Hematopoietic multipotent progenitor cell treated with erythropoietin and hydrocortisone succinate and interleukin-3 and kit ligand, for 8 days (in vitro differentiated cells): ENCODE results near the gene ALK.

Experiments used
- DNase-seq: peaks from one replicate; pipeline ENCODE4 v3.0.0-alpha.2; 2015

Gene ALK

DNA sequence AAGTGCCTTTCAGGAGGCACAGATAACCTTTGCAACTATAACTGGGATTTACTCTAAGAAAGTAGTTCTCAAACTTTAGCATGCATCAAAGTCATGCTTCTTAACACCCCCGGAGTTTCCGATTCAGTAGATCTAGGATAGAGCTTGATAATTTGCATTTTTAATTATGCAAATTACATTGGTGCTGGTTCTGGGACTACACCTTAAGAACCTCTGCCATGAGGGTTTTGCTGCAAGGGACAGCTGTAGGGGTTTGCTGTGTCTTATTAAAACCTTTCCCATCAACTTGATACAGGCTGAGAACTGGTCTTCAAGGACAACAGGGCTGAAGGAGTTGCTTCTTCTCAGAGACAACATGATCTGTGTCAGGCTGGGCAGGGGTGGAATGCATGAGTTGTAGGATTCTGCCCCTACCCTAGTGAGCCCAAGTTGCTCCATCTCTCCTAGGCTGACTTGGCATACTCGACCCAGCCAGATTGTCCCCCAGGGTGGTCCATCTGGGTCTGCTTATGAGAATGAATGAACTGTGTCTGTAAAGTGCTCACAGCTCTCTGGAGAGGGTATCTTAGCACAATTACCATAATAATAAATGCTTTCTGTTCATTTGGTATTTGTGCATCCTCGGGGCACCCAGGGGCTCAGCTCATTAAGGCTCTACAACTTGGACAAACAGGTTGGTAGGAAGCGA is 573.5 kb downstream of the ALK start:
- no peak for DNase-seq

DNA sequence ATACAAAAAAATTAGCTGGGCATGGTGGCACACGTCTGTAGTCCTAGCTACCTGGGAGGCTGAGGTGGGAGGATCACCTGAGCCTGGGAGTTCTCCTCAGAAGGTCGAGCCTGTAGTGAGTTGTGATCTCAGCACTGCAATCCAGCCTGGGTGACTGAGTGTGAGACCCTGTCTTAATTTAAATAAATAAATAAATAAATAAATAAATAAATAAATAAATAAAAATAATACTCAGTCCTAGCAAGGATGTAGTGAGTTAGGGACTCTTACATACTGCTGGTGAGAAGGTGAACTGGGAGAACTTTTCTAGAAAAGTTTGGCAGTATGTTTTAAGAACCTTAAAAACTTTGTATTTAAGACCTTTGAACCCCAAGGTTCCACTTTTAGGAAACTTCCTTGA is 576.1 kb downstream of the ALK start:
- DNase-seq, result no peak

DNA sequence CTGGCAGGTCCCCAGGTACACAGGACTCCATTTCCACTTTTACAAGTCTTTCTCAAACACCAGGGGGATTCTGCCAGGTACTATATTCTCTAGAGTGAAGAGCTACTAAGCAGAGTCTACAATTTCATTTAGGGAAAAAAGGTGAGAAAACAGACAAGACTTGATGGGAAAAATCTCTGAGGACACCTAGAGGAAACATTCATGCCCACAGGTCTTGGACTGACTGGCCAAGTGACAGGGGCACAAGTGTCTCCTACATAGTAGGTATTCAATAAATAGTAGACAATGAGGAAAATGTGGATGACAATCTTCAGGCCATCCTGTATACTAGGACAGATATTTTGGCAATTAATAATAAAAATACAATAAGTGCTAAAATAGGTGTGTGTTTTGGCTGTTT is 577.6 kb downstream of the ALK start:
- DNase-seq, result no peak

DNA sequence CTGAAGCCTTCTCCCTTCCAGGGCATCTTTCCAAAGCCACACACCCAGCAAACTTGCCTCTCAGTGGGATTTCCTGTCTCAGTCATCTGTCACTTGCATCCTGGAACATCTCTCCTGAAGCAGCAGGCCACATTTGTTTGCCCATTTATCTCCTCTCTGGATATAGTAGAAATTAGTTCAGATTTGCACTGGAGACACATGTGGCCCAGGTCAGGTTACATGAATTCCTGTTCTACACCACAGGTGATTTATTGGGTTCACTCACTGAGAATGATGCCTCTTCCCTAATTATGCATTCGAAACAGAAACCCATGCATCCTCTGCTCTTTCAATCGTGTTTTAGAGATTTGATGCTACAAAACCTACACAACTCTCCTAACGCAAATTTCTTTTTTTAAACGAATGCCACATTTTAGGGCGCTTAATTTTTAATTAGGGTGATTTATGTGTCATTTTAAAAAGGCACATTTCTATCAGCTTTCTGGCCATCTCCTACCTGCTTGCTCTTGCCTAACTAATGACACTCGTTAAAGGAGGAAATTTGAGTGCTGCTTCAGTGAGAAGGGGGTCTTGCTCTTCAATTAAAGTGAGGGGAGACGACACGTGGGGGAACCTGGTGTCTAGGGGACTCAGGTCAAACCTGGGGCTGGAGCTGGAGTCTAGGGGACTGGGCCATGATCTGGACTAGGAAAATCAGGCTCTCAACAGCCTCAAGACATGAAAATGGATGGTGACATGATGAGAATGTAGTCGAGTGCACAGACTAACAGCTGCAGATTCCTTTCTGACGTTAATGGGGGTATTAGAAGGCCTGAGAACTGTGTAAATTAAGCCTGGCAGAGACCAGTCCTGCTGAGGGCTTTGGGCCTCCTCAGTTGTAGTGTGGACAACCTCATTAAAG is 584.8 kb downstream of the ALK start:
- no peak for DNase-seq

DNA sequence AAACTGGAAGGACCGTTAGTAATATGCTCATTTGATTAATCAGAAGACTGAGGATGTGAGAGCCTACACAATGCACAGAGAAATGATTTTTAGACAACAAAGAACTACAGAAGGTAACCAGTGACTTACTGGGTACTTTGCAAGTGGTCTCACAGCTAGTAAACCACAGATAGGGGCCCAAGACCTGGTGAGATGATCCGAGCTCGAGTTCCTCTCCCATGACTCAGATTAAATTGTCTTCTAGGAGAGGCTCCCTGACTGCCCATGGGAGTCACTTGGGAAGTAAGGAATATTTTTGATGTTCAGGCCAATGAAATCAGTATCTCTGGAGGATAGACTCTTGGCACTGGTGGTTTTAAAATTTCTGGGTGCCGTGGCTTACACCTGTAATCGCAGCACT is 586.0 kb downstream of the ALK start:
- DNase-seq, result no peak

DNA sequence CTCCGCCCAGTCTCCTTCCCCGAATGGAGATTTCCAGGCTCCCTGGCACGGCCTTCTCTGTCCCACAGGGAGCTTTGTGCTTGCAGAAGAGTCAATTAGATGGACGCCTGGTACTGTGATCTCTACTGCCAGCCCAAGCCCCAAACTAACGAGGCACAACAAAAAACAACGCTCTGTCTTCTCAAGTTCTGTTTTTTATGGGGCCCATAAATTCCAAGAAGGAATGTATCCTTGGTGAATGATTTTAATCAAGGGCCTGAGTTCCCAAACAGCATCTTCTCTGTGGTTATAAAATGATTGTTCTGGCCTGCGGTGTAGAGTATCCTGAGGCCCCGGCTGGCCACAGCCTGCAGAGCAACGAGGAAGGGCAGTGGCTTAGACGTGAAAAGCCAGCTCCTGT is 586.7 kb downstream of the ALK start:
- DNase-seq, result no peak

DNA sequence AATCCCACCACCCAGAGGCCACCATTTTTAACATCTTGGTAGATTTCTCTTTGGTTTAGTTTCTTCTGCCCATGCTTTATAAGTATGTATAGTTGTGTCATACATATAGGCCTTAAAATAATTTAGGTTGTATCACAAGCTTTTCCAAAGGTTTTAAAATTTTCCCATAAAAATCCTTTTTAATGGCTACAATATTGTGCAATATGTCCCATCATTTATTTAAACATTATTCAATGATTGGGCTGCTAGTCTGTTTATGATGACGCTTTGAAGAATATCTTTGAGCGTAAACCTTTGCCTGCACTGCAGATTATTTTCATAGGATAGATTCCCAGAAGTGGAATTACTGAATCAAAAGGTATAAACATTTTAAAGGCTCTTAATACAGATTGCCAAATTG is 588.8 kb downstream of the ALK start:
- no peak for DNase-seq

DNA sequence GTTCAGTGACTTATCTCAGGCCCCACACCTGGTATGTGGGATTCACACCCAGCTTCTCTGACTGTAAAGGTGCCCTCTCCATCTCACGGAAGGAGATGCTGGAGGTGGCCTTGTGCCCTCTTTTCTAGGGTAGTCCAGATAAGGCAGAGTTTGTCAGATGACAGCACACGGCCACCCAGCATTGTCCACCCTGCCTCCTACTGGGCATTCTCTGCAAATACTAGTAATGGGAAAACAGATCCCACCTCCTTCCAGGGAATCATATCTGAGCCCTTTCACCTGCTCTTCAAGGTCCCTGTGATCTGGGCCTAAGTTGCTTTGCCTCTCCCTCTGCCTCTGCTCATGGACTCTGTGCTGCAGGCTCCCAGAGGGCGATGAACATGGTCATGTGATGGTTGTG is 591.5 kb downstream of the ALK start:
- DNase-seq, result peak; percentile 1

DNA sequence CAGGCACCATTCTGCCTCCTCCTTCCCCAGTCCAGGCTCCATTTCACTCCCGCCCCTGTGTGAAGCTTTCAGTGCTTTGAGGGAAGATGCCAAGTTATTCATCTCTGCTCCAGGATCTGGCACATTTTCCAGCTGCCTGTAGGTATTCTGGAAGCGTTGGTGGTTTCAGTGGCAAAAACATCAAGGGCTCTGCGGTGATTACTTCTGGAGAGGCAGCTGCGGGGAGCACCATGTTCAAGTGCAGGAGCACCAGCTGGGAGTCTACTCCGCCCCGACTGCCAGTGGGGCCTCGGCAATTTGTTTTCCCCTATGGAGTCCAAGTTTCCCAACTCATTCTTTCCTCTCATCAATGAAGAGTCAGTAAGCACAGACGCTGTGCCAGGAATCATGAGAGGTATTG is 594.5 kb downstream of the ALK start:
- no peak for DNase-seq

DNA sequence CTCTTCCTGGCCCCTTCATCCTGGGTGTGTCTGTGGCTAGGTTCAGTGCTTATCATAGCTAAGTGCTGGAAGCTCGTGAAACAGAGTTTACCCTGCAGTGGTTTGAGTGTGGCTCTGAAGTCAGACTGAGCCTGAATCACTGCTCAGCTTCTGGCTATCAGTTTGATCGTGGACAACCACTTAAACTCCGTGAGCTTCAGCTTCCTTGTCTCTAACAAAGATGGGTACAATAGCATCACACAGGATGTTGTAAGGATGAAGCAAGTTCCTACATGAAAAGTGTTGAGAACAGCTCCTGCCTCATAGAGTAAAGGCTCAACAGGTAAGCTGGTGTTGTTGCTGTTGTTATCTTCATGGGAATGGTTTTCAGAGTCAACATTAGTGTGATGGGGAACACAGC is 595.8 kb downstream of the ALK start:
- DNase-seq, result no peak

DNA sequence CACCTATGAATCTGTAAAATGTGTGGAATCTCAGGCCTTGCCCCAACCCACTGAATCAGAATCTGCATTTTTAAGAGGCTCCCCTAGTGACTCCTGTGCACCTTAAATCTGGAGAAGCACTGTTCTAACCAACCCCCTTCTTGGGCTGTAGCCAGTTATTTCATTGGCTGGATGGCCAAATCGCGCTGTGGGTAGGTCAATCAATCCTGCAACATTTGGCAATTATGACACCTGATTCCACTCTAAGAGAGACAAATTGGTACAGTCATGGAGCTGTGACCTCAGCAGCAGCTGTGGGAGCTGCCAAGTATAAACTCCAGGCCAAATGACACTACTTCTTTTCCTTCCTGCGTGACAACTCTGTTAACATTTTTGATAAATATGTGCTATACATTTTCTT is 597.4 kb downstream of the ALK start:
- DNase-seq, result no peak

DNA sequence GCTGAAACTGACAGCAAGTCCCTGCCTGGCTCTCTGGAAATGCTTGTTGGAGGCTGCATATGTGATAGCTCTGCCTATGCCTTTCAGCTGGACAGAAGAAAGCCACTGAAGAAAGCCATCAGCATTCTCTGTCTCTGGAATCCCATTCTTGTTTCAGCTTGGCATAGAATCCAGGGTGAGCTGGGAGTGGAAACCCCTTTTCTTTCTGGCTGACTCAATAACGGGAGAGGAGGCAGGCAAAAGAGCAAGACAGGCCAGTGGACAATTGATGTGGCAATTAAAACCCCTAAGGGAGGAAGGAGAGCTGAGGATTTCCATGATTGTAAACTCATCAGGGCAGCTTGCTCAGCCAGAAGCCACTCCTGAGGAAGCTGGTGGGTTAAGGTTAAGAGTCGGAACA is 598.1 kb downstream of the ALK start:
- DNase-seq, result no peak

DNA sequence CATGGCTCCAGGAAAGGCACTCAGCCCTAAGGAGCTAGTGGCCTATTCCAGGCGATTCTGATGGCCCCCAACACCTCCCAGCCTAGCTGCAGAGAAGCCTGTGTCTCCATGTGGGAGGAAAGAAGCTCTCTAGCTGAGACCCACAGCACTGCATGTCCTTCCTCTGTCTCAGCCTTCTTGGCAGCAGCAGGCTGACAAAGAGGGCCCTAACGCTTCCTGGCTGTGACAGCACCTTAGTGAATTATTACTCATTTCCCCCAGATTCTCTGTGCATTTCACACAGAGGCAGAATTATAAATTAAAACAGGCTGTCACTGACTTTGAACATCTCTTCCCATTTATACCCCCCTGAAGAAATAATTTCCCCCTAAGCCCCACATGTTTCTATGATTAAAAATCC is 599.4 kb downstream of the ALK start:
- DNase-seq, result no peak

DNA sequence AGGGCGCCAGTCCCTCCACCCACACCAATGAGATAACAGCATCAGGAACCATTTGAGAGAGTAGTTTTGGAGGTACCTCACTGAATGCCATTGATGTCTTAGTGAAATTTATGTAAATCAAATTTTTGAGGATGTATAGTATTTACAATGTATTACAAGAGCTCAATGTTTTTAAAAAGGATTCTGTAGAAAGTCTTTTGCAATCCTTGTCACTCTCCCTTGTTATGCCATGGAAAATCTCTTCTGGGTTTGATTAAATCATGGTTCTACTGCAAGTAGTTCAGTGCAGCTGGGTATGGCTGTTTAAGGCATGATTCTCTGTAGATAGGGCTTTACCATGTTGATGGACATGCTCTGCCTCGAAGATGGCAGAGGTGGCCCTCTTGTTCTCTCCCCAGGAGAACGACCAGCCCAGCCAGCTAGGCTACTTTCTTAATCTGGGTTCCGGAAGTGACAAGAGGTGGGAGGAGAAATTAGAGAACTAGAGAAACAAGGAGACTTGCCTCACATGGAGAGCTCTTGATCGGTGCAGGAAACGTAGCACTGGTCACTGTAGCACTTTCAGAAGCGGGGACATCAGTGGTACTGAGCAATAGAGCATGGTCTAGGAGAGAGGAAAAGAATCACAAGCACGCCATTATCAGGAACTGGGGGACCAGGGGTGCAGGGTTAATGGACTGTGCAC is 603.4 kb downstream of the ALK start:
- DNase-seq, result no peak

DNA sequence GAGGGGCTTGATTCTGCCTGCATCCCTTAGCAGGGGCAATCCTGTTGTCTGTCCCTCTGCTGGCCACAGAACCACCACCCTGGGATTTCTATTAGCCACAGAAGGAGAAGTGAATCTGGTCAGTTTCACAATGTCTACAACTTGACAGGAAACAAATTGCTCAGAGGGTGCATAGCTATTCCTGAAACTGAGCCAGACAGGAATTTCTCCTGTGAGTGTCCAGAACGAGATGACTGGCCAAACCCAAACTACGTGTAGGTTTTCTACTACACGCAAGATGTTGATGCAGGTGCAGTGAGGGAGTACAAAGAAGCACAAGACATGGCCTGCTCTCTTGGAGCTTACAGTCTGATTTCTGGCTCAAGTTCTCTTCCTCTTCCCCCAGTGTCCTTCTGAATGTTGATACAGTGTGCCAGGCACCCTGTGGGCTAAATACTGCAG is 604.3 kb downstream of the ALK start:
- DNase-seq, result no peak

DNA sequence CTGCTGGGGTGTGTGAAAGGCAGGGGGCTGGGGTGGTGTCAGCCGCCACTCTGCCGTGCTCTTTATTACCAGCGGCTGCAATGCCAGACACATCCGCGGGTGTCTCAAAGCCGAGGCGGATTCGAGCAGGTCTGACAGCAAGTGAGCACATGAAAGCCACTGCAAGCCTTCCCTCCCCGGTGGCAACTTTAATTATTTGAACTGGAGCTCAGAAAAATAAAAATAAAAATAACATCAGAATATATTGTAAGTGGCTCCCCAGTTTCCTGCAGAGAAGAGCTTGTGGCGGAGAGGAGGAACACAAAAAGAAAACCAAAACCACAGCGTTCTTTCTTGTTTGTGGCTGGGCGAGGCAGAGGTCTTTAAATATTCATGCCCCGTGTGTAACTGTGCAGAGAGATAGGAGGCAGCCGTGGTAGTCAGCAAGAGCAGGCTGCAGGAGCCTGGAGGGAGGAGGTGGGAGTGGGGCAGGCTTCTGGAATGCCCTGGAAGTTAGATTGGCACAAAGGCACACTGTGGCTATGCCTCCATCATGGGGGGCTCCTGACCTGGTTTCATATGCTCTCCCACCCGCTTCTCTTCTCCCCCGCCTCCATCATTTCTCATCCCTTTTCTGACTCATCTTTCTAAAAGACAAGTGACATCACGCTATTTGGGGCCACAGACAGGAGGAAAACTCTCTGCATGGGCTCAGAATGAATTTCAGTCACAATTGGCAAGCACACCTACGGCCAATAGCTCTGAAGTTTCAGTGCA is 606.4 kb downstream of the ALK start:
- peak; percentile 33 for DNase-seq

DNA sequence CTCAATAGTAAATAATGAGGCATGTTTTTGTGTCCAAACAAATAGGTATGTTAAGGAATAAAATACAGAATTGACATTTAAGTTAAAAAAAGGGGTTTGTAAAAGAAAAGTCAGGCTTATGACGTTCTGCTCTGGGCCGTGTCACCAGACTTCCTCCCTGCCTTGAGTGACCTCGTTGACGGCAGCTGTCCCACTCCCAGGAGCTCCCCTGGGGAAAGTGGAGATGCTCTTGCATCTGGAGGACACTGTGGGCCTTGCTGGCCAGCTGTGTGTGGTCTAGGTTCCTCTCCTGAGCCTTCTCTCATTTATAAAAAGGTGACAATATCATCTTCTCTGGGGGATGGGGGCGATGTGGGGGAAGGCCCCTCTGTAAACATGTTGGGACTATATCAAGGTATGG is 609.9 kb downstream of the ALK start:
- DNase-seq, result no peak

DNA sequence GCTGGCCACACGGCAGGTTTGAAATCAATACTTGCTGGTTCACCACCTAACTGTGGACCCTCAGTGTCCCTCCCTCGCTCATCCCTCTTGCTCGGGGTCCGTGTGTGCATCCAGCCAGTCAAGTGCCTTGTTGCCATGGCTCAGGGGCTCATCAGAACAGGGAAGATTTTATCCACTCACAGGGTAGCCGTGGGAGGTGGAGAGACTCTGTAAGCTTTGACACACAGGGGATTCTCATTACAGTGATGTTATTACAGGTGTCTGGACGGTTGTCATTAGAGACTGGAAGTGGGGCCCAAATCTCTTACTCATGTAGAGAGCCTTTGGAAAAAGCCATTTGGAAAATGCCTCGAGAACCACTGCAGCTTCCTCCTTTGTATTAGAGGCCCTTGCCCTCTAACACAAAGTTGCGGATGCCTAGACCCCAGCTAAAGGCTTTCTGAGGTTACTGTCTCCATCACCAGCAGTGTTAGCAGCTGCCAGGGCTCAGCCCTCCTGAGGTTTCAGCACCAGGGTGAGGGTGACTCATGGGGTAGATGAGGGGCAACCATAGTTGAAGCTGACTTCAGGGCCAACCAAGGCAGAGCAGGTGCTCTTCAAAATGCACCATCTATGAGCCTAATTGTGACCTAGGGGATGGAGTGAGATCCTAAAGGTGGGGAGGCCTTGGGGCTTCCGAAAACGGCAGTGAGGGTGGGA is 610.6 kb downstream of the ALK start:
- no peak for DNase-seq

DNA sequence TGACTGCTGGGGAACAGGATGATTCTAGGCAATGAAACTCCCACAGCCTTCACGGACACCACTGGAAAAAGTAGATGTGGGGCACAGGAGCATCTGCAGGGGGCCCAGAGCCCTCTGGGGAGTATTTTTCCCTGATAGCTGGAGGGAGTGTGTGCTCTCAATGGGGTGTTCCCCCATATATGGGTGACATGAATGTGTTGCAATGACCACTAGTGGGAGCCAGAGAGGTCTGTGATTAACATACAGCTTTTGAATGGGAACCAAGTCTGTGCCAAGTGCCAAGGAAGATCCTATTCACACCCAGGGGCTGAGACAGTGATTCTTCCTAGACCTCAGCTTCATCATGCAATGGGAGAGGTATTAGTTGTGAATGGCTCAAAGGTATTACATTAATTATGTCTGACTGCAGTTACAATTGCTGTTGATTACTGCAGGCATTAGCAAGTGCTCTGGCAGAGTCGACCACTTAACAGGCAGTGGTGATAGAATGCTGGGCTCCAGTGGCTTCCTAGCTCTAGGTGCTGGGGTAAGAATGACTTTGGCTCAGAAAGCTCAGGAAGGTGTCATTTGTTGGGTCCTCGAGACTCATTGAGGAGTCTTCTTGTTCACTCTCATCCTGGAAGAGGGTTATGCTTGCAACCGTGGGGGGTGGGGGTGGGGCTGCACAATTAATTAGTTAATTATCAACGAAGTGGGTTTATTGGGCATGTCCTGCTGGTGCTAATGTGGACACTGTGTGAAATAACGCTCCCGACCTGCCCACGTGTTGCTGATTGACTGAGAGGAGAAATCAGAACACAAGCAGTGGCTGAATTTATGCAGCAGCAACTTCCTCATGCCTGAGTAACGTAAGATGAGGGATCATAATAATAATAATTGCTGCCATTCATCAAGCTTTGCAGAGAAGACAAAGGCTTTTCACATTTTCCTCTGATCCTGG is 612.0 kb downstream of the ALK start:
- DNase-seq, result peak; percentile 69

DNA sequence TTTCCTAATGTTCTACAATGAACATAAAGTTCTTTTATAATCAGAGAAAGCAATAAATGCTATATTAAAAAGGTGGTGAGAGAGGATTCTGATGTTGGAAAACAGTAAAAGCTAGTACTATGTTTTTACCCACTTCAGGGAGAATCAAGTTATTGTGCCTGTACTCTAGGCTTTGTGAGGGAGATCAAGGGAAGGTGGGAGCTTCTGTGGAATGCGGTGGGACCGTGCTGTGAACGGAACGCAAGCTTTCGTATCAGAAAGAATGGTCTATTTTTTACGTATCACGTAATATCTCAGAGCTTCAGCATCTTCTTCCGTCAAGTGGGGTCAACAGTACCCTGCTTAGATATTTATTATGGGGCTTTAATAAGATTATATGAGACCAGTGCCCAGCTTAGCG is 613.0 kb downstream of the ALK start:
- DNase-seq, result no peak

DNA sequence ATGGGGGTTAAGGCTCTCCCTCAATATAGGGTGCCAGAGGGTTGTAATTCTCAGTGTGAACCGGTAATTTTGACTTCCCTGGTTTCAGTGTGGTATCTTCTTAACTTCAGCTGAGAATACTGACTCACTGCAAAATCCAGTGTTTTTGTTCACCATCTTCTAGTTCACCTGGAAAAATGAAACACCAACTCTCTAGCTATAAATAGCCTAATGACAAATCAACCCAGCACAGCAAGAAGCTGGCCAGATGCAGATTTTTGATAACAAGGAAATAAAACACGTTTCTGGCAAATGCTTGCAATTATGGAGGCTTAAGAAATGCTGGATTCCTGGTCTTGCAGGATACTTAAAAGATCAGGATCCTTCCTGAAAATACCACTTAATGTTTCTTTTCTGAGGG is 613.9 kb downstream of the ALK start:
- DNase-seq, result no peak
